GM21390 (cell line): ENCODE data around the gene OR5B2.
A peak's percentile ranks its signal among the peaks of the same experiment; 100 is the strongest.
"Not testable (repeated sequence)": the region's sequence is repeated elsewhere in the genome, so short reads cannot be mapped to it uniquely, and the experiment has no call there.

Experiments used
- ATAC-seq: cut with Tn5 transposase; IDR thresholded peaks from one replicate; pipeline ENCODE4 v1.9.1; 2021; ENCODE audit not compliant: unreplicated experiment

Gene OR5B2

DNA sequence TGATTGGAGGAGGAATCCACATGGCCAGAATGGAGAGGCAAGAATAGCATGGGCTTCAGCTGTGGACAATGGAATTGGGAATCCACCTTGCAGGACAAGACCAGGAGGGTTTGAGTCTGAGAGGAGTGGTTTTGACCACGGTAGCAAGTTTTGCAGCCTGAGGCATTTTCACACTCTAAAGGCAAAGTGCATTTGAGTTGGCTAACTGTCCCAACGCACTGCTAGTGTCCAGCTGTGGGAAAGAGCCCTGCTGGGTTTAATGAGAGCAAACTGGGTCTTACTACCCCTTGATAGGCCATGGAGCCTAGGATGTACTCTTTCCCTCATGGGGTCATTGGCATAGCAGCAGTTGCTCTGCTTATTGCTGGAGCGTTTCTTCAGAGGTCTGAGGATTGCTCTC, at the start of gene OR5B2:
OR5B2 (minus strand) TSS at position 101 of the 400 bp plus-strand sequence. CDS start 4,860 bp downstream, outside the sequence.
- no peak for ATAC-seq

DNA sequence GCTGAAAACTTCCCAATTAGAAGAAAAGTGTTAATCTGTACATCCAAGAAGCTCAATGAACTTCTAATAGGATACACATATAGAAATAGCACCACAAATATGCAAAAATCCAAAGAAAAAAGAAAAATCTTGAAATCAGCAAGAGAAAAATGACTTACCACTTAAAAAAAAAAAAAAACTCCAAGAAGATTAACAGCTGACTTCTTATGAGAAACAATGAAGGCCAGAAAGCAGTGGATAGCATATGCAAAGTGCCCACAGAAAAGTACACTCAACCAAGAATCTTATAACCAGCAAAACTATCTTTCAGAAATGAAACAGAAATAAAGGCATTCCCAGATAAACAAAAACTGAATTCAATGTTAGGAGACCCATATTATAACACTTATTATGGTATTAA, 44.0 kb upstream of the OR5B2 start:
- no peak for ATAC-seq

DNA sequence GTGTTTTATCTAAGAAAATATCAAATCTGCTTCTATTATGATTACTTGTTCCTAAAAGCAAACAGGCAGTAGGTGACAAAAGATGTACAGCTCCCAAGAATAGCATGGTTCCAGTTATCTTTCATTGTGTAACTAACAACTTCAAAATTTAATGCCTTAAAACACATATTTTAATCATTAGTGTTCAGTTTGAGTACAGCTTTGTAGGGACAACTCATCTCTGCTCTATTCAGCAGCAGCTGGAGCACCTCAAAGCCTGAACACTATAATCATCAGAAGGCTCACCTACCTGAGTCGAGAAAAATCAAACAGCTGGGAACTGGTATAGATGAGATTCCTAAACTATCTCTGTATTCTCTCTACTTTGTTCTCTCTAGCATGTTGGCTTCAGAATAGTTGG, 38.4 kb upstream of the OR5B2 start:
- ATAC-seq, result no peak

DNA sequence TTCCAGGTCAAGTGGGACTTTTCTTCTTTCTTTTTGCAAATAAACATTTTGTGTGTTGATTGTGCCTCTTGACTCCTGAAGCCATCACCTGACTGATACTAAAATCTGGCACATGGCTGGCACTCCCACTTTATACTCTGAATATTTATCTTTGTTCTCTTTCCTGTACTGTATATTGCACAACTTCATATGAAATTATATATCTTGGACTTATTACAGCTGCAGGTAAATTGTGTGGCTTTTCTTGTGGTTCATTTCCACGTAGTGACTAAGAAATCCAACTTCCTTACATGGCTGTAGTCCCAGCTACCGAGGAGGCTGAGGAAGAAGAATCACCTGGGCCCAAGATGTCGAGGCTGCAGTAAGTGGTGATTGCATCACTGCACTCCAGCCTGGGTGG, 37.8 kb upstream of the OR5B2 start:
- no peak for ATAC-seq

DNA sequence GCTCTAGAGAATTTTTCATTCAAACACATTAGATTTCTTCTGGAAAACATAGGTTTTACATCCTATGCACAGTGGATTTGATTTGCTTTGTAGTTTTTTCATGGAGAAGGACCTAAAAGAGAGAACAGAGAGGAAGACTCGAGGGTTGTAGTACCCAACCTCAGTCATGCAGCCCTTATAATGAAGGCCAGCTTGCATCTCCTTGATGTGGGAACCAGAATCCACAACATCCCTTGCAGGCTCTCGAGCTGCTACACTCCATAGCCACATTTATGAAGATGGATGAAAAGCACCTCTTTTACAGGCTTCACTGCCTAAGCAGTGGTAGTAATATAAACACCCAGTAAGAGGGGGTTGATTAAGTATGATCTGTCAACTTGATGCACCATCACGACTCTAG, 23.7 kb upstream of the OR5B2 start:
- no peak for ATAC-seq

DNA sequence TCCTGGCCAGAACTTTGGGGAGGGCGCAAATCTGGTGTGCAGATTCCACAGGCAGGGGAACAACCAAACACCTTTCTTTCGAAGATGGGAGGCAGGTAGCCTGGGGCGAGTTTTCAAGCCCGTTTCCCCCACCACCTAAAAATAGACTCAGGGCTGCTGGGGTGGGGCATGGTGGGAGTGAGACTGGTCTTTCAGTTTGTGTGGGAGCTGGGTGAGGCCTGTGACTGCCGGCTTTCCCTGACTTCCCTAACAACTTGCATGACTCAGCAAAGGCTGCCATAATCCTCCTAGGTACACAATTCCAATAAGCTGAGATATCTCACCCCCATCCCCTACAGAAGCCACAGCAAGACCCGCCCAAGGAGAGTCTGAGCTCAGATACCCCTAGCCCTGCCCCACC, 18.4 kb upstream of the OR5B2 start:
- ATAC-seq, result no peak

DNA sequence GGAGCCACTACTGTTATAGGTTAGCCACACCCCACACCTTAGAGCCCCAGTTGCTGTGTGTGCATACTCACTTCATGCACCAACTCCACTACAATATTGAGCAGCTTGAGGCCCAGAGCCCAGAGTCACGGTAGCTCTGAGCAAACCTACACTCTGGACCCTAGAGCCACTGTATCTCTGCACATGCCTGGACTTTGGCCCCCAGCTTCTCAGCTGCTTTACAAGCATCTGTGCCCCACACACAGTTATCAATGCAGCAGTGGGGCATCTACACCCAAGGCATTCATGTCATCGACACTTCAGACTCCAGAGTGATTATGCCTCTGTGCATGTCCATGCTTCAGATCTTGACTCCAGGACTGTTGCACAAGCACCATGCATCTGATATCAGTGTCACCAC, 16.4 kb upstream of the OR5B2 start:
- ATAC-seq, result no peak

DNA sequence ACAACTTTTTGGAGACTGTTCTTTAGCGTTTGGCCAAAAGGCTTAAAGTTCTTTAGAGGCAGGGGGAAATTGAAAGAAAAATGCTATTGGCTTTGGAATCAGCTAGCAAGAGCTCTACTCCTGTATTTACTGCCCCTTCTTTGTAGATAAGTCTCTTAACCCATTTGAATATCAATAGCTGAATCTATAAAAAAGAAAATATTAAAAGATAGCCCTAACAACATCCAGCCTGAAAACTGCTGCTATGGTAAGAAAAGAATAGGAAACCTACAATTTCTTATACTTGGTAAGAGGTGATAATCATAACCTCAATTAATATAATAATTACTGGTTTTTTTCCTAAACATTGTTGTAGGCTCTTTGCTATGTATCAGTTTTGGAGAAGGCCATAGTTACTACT, 14.2 kb upstream of the OR5B2 start, which contains the start of gene OR5B12:
OR5B12 (minus strand) TSS at position 101 of the 400 bp plus-strand sequence. CDS start 2,085 bp downstream, outside the sequence.
- ATAC-seq, result no peak

DNA sequence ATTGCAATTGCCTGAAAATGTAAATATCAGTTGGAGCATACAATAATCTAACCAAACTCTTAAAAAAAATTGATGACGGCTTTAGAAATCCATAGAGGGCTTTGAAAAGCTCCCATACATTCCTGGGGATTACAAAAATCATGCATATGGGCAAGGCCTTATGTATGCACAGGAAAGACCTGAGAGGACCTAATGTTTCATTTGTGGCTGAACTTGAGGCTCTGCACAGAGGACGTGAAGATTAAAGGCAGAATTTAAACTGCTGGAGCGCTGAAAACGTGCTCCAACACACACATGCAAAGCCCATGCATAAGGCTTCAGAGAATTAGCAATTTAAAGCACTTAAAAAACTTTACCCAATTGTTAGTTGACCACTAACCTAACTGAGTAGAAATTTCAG, 10.6 kb upstream of the OR5B2 start:
- ATAC-seq, result no peak

DNA sequence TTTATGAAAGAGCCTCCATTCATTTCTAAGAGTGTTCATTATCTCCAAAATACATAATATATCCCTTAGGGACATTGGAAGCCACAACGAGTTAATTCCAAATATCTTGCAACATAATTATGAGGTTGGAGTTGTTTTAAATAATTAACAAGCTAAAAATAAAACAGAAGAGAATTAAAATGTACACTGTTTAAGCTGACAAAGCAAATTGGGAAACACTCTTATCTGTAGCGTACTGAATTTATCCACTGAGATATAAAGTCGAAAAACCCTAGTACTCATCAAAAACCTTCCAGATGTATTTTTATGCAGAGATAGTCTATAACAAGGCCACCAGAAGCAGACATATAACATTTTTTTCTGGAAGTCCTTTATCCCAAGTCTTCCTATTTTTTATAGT, 6.3 kb upstream of the OR5B2 start:
- ATAC-seq, result no peak

DNA sequence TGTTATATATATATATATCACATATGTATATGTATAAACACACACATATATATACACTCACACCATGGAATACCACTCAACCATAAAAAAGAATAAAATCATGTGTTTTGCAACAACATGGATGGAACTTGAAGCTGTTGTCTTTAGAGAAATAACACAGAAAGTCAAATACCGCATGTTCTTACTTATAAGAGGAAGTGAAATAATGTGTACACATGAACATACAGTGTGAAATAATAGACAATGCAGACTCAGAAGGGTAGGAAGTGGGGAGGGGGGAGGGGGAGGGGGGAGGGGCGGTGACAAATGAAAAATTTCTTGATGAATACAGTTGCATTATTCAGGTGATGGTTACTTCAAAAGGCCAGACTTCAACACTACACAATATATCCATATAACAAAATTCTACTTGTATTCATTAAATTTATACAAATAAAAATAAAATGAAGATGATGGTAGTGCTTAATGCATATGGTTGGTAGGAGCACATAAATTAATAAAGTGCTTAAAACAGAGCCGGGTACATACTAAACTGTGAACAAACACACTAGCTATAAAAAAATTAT, 5.8 kb upstream of the OR5B2 start:
- peak; percentile 69 for ATAC-seq

DNA sequence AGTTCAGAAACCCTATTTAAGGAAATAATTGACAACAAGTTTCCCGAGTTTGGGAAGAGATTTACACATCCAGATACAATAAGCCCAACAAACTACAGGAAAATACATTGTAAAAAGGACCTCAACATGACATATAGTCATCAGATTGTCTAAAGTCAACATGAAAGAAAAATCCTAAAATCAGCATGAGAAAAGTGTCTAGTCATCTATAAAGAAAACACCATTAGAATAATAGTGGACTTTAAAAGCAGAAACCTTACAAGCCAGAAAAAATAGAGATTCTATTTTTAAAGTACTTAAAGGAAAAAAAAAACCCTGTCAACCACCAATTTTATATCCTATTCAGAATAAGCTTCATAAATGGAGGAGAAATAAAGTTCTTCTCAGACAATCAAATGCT, 1.4 kb upstream of the OR5B2 start:
- ATAC-seq, result no peak

DNA sequence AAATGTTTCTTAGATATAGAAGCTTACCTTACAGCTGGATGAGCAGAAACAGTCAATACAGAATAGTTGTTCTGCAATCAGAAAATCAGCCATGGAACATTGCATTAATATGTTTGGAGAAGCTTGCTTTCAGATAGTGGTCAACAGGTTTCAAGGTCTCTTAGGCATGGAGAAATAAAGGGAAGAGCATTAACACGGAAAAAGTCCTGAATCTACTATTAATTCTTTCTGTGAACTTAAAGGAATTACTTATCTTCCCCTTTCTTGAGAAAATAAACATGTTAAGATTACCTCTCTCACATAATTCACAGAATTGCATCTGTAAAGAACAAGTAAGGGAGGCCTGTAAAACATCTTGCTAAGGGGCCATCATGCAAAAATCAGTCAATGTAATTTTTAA, 21.1 kb downstream of the OR5B2 start, which contains the start of gene OR5B3:
OR5B3 (minus strand) TSS at position 101 of the 400 bp plus-strand sequence. CDS start 3,465 bp downstream, outside the sequence.
- no peak for ATAC-seq

DNA sequence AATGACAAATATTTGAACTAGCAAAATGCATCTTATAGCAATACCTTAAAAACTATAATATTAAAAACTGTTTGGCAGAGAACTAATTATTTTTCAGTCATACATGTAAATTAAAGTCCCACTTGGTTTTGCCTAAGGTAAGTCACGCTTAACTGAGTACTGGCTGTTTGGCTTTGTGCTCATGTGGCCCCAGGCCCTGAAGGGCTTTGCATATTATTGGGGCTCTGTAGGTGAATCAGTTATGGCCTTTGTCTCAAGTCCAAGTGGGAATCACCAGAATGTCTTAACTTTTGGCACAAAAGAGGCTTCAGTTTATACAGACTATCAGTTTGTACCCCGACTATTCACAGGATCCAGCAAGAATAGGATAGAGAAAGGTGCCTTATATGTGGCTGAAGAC, 28.3 kb downstream of the OR5B2 start:
- ATAC-seq, result not testable (repeated sequence)

DNA sequence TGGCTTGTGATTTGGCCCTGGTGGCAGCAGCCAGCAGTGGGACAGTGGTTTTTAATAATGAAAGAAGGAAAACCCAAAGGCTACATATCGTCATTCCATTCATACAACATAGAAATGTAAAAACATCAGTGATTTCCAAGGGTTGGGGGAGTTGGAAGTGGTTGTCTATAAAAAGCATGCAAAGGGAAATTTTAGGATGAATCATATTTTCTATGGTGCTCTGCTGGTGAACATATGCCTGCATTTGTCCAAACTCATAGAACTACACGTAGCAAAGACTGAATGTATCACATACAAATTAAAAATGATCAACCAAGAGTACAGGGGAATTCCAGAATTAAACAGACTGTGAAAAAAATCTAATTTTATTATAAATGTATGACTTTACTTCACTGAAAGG, 32.3 kb downstream of the OR5B2 start:
- no peak for ATAC-seq

DNA sequence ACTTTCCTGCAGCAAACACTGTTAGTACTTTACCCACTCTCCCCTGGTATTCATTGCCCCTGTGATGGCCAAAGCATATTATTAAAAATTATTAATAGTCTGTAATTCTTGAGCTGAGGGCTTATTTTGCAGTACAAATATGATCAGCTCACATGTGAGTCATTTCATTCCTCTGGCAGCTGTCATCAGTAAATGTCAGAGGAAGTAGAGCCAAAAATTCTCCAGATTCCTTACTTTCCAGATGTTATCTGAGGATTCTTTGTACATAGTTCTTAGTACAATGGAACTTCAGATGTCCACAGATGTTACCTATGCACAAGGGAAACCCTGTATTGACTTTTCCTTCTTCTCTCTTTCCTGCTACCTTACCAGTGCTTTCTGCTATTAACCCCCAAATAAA, 33.7 kb downstream of the OR5B2 start:
- no peak for ATAC-seq

DNA sequence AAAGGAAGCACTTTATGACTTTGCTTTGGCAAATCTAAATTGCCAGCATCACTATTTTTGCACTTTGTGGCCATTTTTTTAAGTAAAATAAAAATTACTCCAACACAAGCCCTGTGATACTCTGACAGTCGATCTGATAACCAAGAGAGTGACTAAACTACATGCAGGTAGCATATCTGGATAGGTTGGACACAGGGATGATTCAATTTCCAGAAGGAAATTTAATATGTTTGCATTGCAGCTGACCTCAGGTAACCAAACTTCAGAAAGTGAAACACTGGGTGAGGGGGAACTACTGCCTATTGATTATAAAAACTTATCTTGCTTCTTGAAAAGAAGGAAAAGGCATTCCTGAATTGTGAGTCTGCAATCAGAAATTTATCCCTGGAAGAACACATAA, 35.2 kb downstream of the OR5B2 start:
- ATAC-seq, result no peak

DNA sequence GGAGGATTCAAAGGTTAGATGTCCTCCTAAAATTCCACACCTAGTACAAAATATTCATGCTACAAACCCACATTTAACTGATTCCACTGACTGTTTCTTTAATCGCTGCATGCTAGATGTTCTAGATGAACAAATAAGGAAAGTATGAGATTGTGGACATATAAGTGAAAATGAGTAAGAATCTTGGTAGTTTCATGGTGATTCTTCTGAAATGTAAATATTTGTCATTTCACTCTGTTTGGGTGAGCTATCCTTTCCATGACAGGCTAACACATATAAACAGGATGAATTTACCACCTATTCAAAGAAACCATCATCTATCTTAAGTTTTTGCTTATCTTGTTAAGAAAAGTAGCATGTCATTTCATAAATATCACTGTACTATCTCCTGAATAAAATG, 36.0 kb downstream of the OR5B2 start:
- no peak for ATAC-seq

DNA sequence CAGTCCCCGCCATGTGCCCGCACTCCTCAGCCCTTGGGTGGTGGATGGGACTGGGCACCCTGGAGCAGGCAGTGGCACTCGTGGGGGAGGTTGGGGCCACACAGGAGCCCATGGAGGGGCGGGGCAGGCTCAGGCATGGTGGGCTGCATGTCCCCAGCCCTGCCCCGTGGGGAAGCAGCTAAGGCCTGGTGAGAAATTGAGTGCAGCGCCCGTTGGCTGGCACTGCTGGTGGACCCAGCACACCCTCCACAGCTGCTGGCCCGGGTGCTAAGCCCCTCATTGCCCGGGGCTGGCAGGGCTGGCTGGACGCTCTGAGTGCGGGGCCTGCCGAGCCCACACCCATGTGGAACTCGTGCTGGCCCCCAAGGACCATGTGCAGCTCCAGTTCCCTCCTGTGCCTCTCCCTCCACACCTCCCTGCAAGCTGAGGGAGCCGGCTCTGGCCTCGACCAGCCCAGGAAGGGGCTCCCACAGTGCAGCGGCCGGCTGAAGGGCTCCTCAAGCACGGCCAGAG, 37.3 kb downstream of the OR5B2 start:
- ATAC-seq, result no peak
